HG02970 (cell line): ENCODE data around the gene PCDHB5.
"Not testable (repeated sequence)": the region's sequence is repeated elsewhere in the genome, so short reads cannot be mapped to it uniquely, and the experiment has no call there.

ENCODE experiments used
- ATAC-seq: cut with Tn5 transposase; IDR thresholded peaks from one replicate; pipeline ENCODE4 v1.9.1; 2021; ENCODE audit warnings: mild to moderate bottlenecking, moderate library complexity, moderate number of reproducible peaks; ENCODE audit not compliant: unreplicated experiment, low FRiP score

The PCDHB5 gene

GRCh38 chr5:141150993-141151325 lies 16.0 kb downstream of the PCDHB5 start:
- no peak for ATAC-seq

GRCh38 chr5:141151632-141152031 lies 16.6 kb downstream of the PCDHB5 start:
- ATAC-seq, result not testable (repeated sequence)

DNA sequence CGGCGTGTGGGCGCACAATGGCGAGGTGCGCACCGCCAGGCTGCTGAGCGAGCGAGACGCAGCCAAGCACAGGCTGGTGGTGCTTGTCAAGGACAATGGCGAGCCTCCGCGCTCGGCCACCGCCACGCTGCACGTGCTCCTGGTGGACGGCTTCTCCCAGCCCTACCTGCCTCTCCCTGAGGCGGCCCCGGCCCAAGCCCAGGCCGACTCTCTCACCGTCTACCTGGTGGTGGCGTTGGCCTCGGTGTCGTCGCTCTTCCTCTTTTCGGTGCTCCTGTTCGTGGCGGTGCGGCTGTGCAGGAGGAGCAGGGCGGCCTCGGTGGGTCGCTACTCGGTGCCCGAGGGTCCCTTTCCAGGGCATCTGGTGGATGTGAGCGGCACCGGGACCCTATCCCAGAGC lies 17.1 kb downstream of the PCDHB5 start:
- ATAC-seq, result not testable (repeated sequence)

DNA sequence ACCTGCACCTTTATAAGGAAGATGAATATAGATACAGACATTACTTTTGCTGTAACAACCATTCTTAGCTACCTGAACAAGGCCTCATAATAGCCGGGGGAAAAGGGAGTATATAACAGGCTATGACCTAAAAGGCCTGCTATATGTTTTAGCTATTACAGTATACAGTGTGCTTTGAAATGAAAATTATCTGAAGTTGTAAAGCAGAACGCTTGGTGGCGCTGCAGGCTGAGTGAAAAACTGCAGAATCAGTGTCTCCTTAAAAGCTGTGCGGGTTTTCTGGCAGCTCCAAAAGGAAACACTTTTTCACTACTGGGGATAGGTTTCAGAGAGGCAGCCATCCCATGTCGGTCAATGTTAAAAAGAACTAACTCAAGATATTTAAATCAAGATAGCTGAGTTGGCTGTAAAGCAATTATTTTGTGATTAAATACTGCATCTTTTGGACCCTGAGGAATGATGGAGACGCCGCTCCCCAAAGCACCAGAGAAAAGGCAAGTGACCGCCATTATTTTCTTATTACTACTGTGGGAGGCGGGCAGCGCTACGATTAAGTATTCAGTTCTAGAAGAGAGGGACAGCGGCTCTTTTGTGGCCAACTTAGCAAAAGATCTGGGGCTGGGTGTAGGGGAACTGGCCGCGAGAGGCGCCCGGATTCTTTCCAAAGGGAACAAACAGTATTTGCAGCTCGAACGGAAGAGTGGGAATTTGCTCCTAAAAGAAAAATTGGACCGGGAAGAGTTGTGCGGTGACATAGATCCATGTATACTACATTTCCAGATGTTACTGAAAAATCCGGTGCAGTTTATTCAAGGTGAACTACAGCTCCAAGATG lies 20.8 kb downstream of the PCDHB5 start:
- ATAC-seq, result no peak

GRCh38 chr5:141157356-141157755 lies 22.4 kb downstream of the PCDHB5 start:
- ATAC-seq, result not testable (repeated sequence)

DNA sequence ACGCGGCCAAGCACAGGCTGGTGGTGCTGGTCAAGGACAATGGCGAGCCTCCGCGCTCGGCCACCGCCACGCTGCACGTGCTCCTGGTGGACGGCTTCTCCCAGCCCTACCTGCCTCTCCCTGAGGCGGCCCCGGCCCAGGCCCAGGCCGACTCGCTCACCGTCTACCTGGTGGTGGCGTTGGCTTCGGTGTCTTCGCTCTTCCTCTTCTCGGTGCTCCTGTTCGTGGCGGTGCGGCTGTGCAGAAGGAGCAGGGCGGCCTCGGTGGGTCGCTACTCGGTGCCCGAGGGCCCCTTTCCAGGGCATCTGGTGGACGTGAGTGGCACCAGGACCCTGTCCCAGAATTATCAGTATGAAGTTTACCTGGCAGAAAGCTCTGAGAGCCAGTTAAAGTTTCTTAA lies 22.9 kb downstream of the PCDHB5 start:
- ATAC-seq, result not testable (repeated sequence)

DNA sequence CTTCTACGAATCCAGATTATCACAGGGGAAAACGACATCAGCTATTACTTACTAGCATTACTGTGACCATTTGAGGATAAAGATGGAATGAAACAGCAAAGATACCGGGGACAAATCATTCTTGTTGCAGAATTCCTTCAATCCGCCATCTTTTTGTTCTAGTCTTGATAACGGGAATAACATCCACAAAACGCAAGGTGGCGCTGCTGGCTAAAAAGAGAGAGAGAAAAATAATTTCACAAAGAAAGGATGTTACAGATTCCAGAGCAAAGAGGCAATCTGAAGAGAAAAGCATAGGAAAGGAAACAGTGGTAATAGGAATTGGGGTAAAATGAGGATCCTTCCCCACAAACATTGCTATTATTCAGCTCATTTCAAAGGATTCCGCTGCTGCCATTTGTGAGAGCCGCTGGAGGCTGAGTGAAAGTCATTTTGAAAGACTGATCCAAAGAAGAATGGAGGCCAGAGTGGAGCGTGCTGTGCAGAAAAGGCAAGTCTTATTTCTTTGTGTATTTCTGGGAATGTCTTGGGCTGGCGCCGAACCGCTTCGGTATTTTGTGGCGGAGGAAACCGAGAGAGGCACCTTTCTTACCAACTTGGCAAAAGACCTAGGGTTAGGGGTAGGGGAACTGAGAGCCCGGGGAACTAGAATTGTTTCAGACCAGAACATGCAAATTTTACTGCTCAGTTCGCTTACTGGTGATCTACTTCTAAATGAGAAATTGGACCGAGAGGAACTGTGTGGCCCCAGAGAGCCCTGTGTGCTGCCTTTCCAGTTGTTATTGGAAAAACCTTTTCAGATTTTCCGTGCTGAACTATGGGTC lies 37.6 kb downstream of the PCDHB5 start, which contains the start of gene PCDHB7:
TSS of gene PCDHB7 (plus strand) at position 264 of the 824 bp plus-strand sequence. CDS start at position 456, 192 bp downstream.
- no peak for ATAC-seq

GRCh38 chr5:141174291-141175104 lies 39.5 kb downstream of the PCDHB5 start:
- not testable (repeated sequence) for ATAC-seq

DNA sequence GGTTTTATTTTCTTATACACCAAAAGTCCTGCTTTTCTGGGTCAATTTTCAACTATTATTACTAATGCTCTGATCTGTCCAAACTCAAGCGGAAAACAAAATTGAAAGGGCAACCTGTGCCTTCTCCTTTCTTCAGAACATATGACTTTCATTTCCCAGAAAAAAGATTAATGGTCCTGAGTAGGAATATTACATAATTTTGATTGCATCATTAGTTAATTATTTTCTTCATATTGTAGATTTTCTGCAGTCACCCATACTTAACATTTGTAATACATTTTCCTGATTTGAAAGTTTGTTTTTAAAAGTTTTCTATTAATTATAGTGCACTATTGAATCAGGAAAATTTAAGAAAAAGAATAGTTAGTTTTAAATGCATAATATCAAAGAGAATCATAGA lies 40.9 kb downstream of the PCDHB5 start:
- no peak for ATAC-seq

DNA sequence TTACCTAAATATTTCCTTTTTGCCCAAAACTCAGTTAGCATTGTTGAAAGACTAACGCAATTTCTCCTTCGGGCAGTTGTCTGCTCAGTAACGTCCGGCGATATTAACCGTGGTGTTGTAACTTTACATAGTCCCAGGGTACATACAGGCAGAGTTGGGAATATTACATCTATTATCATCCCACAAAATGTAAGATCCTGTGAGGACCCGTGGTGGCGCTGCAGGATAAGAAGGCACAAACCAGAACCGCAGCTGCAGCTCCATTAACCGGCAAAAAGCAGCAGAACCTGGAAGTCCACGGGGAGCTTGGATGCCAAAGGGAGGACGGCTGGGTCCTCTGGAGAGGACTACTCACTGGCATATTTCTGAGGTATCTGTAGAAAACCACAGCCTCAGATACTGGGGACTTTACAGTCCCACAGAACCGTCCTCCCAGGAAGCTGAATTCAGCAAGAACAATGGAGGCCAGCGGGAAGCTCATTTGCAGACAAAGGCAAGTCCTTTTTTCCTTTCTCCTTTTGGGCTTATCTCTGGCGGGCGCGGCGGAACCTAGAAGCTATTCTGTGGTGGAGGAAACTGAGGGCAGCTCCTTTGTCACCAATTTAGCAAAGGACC lies 42.7 kb downstream of the PCDHB5 start, which contains the start of gene PCDHB8:
TSS of gene PCDHB8 (plus strand) at position 214 of the 615 bp plus-strand sequence. CDS start at position 459, 245 bp downstream.
- not testable (repeated sequence) for ATAC-seq

DNA sequence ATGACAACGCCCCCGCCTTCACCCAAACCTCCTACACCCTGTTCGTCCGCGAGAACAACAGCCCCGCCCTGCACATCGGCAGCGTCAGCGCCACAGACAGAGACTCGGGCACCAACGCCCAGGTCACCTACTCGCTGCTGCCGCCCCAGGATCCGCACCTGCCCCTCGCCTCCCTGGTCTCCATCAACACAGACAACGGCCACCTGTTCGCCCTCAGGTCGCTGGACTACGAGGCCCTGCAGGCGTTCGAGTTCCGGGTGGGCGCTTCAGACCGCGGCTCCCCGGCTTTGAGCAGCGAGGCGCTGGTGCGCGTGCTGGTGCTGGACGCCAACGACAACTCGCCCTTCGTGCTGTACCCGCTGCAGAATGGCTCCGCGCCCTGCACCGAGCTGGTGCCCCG lies 44.4 kb downstream of the PCDHB5 start:
- ATAC-seq, result not testable (repeated sequence)

DNA sequence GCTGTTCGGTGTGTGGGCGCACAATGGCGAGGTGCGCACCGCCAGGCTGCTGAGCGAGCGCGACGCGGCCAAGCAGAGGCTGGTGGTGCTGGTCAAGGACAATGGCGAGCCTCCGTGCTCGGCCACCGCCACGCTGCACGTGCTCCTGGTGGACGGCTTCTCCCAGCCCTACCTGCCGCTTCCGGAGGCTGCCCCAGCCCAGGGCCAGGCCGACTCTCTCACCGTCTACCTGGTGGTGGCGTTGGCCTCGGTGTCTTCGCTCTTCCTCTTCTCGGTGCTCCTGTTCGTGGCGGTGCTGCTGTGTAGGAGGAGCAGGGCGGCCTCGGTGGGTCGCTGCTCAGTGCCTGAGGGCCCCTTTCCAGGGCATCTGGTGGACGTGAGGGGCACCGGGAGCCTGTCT lies 44.9 kb downstream of the PCDHB5 start:
- ATAC-seq, result not testable (repeated sequence)

DNA sequence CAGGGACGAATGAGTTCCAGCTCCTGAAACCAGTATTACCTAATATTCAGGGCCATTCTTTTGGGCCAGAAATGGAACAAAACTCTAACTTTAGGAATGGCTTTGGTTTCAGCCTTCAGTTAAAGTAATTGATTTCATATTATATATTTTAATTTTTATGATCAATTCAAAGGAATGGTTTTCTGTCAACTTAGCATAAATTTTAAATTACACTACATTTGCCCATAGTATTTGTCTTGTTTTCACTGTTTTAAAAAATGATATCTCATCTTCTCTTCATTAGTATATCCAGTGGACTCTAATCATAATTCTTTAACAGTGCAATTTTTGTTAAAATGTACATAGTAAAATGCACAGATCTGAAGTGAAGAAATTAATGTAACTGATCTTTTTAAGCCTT lies 45.3 kb downstream of the PCDHB5 start:
- no peak for ATAC-seq

- no peak for ATAC-seq
Observed at GRCh38 chr5:141182248-141182647, 47.2 kb downstream of the PCDHB5 start, which contains the start of gene PCDHB16. Gene PCDHB16 (plus strand): TSS chr5:141182387. CDS start chr5:141182560, 173 bp downstream.

DNA sequence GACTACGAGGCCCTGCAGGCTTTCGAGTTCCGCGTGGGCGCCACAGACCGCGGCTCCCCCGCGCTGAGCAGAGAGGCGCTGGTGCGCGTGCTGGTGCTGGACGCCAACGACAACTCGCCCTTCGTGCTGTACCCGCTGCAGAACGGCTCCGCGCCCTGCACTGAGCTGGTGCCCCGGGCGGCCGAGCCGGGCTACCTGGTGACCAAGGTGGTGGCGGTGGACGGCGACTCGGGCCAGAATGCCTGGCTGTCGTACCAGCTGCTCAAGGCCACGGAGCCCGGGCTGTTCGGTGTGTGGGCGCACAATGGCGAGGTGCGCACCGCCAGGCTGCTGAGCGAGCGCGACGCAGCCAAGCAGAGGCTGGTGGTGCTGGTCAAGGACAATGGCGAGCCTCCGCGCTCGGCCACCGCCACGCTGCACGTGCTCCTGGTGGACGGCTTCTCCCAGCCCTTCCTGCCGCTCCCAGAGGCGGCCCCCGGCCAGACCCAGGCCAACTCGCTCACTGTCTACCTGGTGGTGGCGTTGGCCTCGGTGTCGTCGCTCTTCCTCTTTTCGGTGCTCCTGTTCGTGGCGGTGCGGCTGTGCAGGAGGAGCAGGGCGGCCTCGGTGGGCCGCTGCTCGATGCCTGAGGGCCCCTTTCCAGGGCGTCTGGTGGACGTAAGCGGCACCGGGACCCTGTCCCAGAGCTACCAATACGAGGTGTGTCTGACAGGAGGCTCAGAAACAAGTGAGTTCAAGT lies 49.3 kb downstream of the PCDHB5 start:
- not testable (repeated sequence) for ATAC-seq

GRCh38 chr5:141186897-141187512 lies 52.0 kb downstream of the PCDHB5 start, which contains the start of gene PCDHB9:
Gene PCDHB9 (plus strand): TSS chr5:141187161. CDS start chr5:141187319, 158 bp downstream.
- no peak for ATAC-seq
